ENCODE measurements around the gene ORC2.

ORC2 gene

DNA sequence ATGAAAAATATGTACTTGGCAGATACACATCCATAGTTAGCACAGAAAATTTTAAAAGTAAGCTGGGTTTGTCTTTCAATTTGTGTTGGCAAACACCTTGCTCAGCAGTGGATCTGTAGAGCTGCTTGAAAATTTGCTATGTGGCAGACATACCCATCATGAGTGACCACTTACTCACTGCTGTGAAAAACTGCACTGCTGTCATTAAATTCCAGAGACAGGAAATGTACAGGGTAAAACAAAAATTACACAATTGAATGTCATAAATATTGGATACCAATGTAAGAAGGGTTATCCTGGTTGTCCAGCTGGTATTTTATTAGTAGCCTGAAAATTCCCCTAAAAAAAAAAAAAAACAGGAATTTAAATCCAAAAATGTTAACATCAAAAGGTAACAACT lies 49.8 kb downstream of the ORC2 start:
- H3K27me3 ChIP-seq (ENCODE audit: insufficient read depth, low read depth), result no peaks in the 10 kb centered on the region
- H3K4me2 ChIP-seq, result no peak overlapping the region
- H3K9ac ChIP-seq, result no peak overlapping the region
- no peak for TF ChIP-seq CTCF (conservative IDR thresholded peaks at IDR 0.05; ENCODE audit: low read depth, low read length)
- no peak overlapping the region for H2AFZ ChIP-seq (ENCODE audit: low read depth)
- no peaks in the 10 kb centered on the region for H3K4me1 ChIP-seq (ENCODE audit: low read depth, poor library complexity, severe bottlenecking)
- no peaks in the 10 kb centered on the region for H3K36me3 ChIP-seq (ENCODE audit: insufficient read depth)
- no peak overlapping the region for H3K4me3 ChIP-seq (IDR thresholded peaks at IDR 0.05; ENCODE audit: insufficient read depth, low read depth, low read length)
- no peaks in the 10 kb centered on the region for H3K79me2 ChIP-seq (ENCODE audit: insufficient read depth, low read depth)
- H4K20me1 ChIP-seq (ENCODE audit: insufficient read depth), result no peaks in the 10 kb centered on the region
- H3K27ac ChIP-seq, result no peak overlapping the region

DNA sequence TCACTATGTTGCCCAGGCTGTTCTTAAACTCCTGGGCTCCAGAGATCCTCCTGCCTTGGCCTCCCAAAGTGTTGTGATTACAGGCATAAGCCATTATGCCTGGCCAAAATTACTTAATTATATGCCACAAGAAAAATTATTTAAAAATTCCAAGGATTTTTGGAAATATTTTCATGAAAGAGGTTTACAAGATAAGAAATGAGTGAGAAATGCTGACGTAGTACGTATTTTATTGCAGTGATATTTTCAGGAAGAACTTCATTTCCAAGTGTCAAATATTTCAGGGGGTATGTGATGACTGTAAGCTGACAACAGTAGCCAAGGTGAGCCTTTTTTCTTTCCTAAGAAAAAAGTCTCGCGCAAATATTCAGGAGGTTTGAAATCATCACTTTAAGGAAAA lies 53.5 kb downstream of the ORC2 start:
- Histone ChIP-seq H3K27me3 (ENCODE audit: insufficient read depth, low read depth) (no peaks in the 10 kb centered on the region), H3K9ac (no peak overlapping the region), H2AFZ (ENCODE audit: low read depth) (no peak overlapping the region), H3K27ac (no peak overlapping the region), H3K4me1 (ENCODE audit: low read depth, poor library complexity, severe bottlenecking) (no peaks in the 10 kb centered on the region), H4K20me1 (ENCODE audit: insufficient read depth) (no peaks in the 10 kb centered on the region), H3K4me3 (IDR thresholded peaks at IDR 0.05; ENCODE audit: insufficient read depth, low read depth, low read length) (no peak overlapping the region), H3K36me3 (ENCODE audit: insufficient read depth) (no peaks in the 10 kb centered on the region), H3K4me2 (no peak overlapping the region), H3K79me2 (ENCODE audit: insufficient read depth, low read depth) (no peaks in the 10 kb centered on the region)
- no peak for TF ChIP-seq CTCF (conservative IDR thresholded peaks at IDR 0.05; ENCODE audit: low read depth, low read length)

DNA sequence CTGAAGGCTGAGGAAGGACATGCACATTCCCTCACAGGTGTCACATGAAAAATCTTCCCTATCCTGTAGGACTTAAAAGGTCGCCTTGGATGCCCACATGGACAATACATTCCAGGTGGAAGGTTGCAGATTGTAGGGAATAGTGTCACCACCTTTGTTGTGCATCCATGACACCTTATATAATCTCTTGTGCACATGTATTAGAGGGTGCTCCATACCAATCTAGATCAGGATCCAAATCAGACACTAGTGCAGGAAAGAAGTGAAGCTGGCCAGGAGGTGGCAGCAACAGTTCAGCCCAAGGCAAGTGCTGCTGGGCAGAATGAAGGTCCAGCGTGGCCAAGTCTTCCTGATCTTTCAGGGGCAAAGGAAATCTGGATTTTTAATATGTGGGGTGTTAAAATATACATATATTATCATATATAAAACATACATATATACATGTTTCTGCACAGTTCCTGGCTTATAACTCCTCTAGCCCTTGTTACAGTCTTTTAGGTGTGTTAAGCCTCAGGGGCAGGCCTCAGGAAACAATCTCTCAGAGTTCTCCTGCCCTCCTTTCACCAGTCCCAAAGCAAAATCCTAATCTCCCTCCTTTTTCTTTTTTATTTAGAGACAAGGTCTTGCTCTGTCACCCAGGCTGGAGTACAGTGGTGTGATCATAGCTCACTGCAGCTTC lies 57.7 kb downstream of the ORC2 start:
- Histone ChIP-seq H3K4me2 (no peak overlapping the region), H3K4me3 (IDR thresholded peaks at IDR 0.05; ENCODE audit: insufficient read depth, low read depth, low read length) (no peak overlapping the region), H2AFZ (ENCODE audit: low read depth) (no peak overlapping the region), H3K27ac (no peak overlapping the region), H3K36me3 (ENCODE audit: insufficient read depth) (no peaks in the 10 kb centered on the region), H4K20me1 (ENCODE audit: insufficient read depth) (no peaks in the 10 kb centered on the region), H3K9ac (no peak overlapping the region), H3K4me1 (ENCODE audit: low read depth, poor library complexity, severe bottlenecking) (peaks cover 5% of the 10 kb centered on the region), H3K27me3 (ENCODE audit: insufficient read depth, low read depth) (no peaks in the 10 kb centered on the region), H3K79me2 (ENCODE audit: insufficient read depth, low read depth) (no peaks in the 10 kb centered on the region; the same call in 1 of the 2 replicates)
- peak; percentile 74 for TF ChIP-seq CTCF (conservative IDR thresholded peaks at IDR 0.05; ENCODE audit: low read depth, low read length)

DNA sequence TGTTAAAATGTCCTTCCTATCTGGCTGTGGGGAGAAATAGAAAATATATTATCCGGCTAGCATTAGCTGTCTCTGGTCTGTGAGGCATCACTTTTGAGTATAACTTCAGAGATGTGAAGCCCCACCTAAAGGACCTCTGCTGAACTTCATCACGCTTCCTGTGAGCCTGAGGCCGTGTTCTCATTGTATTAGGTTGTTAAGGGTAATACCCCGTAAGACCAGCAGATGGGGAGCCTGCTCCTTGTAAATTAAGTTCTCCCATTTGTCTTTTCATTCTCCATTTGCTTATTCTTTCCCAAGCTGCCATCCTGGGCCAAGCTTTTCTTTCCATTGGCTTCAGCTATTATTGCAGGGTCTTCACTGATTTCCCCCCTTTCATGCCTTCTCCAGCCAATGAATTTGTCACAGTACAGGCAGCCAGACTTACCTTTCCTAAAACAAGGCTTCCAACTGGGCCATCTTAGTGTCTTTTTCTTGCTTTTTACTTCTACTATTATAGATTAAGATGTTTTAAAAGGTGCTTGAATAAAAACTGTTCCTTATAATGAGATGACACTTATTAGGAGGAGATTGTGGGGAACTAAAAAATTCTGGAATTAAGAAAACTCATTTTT lies 61.9 kb downstream of the ORC2 start:
- Histone ChIP-seq H3K27me3 (ENCODE audit: insufficient read depth, low read depth) (no peaks in the 10 kb centered on the region), H3K4me3 (IDR thresholded peaks at IDR 0.05; ENCODE audit: insufficient read depth, low read depth, low read length) (no peak overlapping the region), H3K9ac (no peak overlapping the region), H3K27ac (no peak overlapping the region; the same call in 1 of the 2 replicates), H3K4me2 (no peak overlapping the region), H3K79me2 (ENCODE audit: insufficient read depth, low read depth) (no peaks in the 10 kb centered on the region; the same call in 1 of the 2 replicates), H3K4me1 (ENCODE audit: low read depth, poor library complexity, severe bottlenecking) (peaks cover 5% of the 10 kb centered on the region), H4K20me1 (ENCODE audit: insufficient read depth) (no peaks in the 10 kb centered on the region), H3K36me3 (ENCODE audit: insufficient read depth) (no peaks in the 10 kb centered on the region; the same call in 1 of the 2 replicates), H2AFZ (ENCODE audit: low read depth) (no peak overlapping the region)
- TF ChIP-seq CTCF (conservative IDR thresholded peaks at IDR 0.05; ENCODE audit: low read depth, low read length), result peak; percentile 86
